Measurements from ENCODE around the gene PPFIA4.

Gene PPFIA4

GRCh38 chr1:203082571-203083462 lies 56.5 kb downstream of the PPFIA4 start:
- no peak for DNase-seq (ENCODE audit: low spot score)

- no peak for DNase-seq (ENCODE audit: low spot score)
These were observed 57.2 kb downstream of the PPFIA4 start for GRCh38 chr1:203083463-203083921.

GRCh38 chr1:203084588-203085527 lies 58.6 kb downstream of the PPFIA4 start:
- no peak for DNase-seq (ENCODE audit: low spot score)

GRCh38 chr1:203085528-203086406 lies 59.5 kb downstream of the PPFIA4 start, which contains the start of gene MYOG:
Gene MYOG, minus strand, starts transcription at chr1:203086012. Its CDS starts 51 bp downstream, at chr1:203085961.
- DNase-seq (ENCODE audit: low spot score): no peak

- DNase-seq (ENCODE audit: low spot score): no peak
These were observed 60.9 kb downstream of the PPFIA4 start for GRCh38 chr1:203086992-203087763.

- no peak for DNase-seq (ENCODE audit: low spot score)
These were observed 62.1 kb downstream of the PPFIA4 start for GRCh38 chr1:203088441-203088840.

GRCh38 chr1:203089001-203089650 lies 62.8 kb downstream of the PPFIA4 start:
- no peak for DNase-seq (ENCODE audit: low spot score)

GRCh38 chr1:203089651-203090045 lies 63.4 kb downstream of the PPFIA4 start:
- no peak for DNase-seq (ENCODE audit: low spot score)

GRCh38 chr1:203090421-203091198 lies 64.3 kb downstream of the PPFIA4 start:
- no peak for DNase-seq (ENCODE audit: low spot score)

- DNase-seq (ENCODE audit: low spot score): no peak
These were observed 64.8 kb downstream of the PPFIA4 start for GRCh38 chr1:203091199-203091477.

- no peak for DNase-seq (ENCODE audit: low spot score)
These were observed 65.6 kb downstream of the PPFIA4 start for GRCh38 chr1:203091761-203092330.

- no peak for DNase-seq (ENCODE audit: low spot score)
These were observed 67.6 kb downstream of the PPFIA4 start for GRCh38 chr1:203093754-203094410.

- no peak for DNase-seq (ENCODE audit: low spot score)
These were observed 68.9 kb downstream of the PPFIA4 start for GRCh38 chr1:203095061-203095690.

GRCh38 chr1:203096566-203096965 lies 70.3 kb downstream of the PPFIA4 start:
- DNase-seq (ENCODE audit: low spot score): no peak

GRCh38 chr1:203097001-203097400 lies 70.7 kb downstream of the PPFIA4 start:
- DNase-seq (ENCODE audit: low spot score): no peak

- no peak for DNase-seq (ENCODE audit: low spot score)
These were observed 72.2 kb downstream of the PPFIA4 start for GRCh38 chr1:203098445-203098844.

- DNase-seq (ENCODE audit: low spot score): no peak
These were observed 72.7 kb downstream of the PPFIA4 start for GRCh38 chr1:203098914-203099520.

Measured in SW480 (cell line).